HCT116 (cell line): ENCODE measurements around the gene EDEM3. TPM values are rescaled to one million over a fixed set of nuclear protein-coding genes. Genes with fewer than 3 reads are reported as not detected.

ENCODE experiments used
- ATAC-seq: fragments of 200-7000 bp; cut with Tn5 transposase; 2 replicates; pipeline ENCODE4 v1.9.1; 2020; ENCODE audit warnings: mild to moderate bottlenecking, moderate library complexity
- BruUV-seq: library from RNA; stranded (reverse); fragments of 400-500 nt; replicated peaks from 2 replicates; lab custom pipeline; 2021; lab: Mats Ljungman, UMichigan
- CTCF ChIA-PET: fragments of 300-600 bp; sonication (Branson Sonifier 250); formaldehyde crosslinking; loops from one replicate; lab custom pipeline; 2021; ENCODE audit warnings: antibody characterized with exemption; lab: Charles Lee
- POLR2A ChIA-PET: fragments of 300-600, 350-600 bp; sonication (Branson Sonifier 250); formaldehyde crosslinking; loops from one replicate; lab custom pipeline; 2021; ENCODE audit warnings: antibody characterized with exemption; lab: Charles Lee
- RAD21 ChIA-PET, 2 experiments: fragments of 300-600 bp; sonication (Branson Sonifier 250); formaldehyde crosslinking; loops; one replicate each; lab custom pipeline; 2023; ENCODE audit warnings: low total read pairs in 2 of 2; ENCODE audit not compliant: uncharacterized antibody in 2 of 2, unreplicated experiment in 2 of 2, low non-redundant PET in 1 of 2; lab: Charles Lee
- DNase-seq: peaks from one replicate; pipeline ENCODE4 v3.0.0-alpha.2; 2010; ENCODE audit warnings: low read depth, low spot score
- H2AFZ ChIP-seq: fragments of 200-600 bp; shearing (Covaris generic), sonication (generic); 2 replicates; pipeline ENCODE4 v1.6.1; 2017; ENCODE audit warnings: low read depth, mixed run types, mixed read lengths, antibody characterized with exemption, low read length; ENCODE audit not compliant: poor library complexity, severe bottlenecking
- H3K27ac ChIP-seq: 2 replicates; pipeline ENCODE4 v1.5.1; 2012; ENCODE audit warnings: low read depth, low read length
- H3K27me3 ChIP-seq: fragments of 200-600 bp; sonication (generic); 2 replicates; pipeline ENCODE4 v1.6.1; 2016; ENCODE audit warnings: mixed run types, low read length, mixed read lengths; ENCODE audit not compliant: insufficient read depth
- H3K36me3 ChIP-seq, 2 experiments: fragments of 200-500 bp in 1 of 2; fragments of 200-600 bp in 1 of 2; sonication (Bioruptor generic) in 1 of 2; sonication (generic) in 1 of 2; 2 replicates each; pipeline versions ENCODE4 v1.5.1 to v1.6.1; 2014 to 2016; ENCODE audit warnings: low read length in 2 of 2, inconsistent platforms in 1 of 2, mixed read lengths in 1 of 2, mixed run types in 1 of 2; ENCODE audit not compliant: insufficient read depth in 2 of 2, control insufficient read depth in 1 of 2
- H3K4me1 ChIP-seq, 2 experiments: fragments of 200-600 bp in 1 of 2; sonication (generic) in 1 of 2; 2 replicates each; pipeline versions ENCODE4 v1.5.1 to v1.6.1; 2012 to 2017; ENCODE audit warnings: low read length in 2 of 2, inconsistent platforms in 1 of 2, mild to moderate bottlenecking in 1 of 2, mixed read lengths in 1 of 2, mixed run types in 1 of 2, moderate library complexity in 1 of 2; ENCODE audit not compliant: insufficient read depth in 2 of 2, control insufficient read depth in 1 of 2
- H3K4me2 ChIP-seq: fragments of 200-600 bp; sonication (generic); 2 replicates; pipeline ENCODE4 v1.6.1; 2017; ENCODE audit warnings: mixed run types, low read length, mixed read lengths
- H3K4me3 ChIP-seq, 2 experiments: fragments of 200-600 bp in 1 of 2; sonication (generic) in 1 of 2; replicated peaks in 1 of 2; 2 replicates each; pipeline ENCODE4 v1.5.1; 2011 to 2016; ENCODE audit warnings: low read length in 2 of 2, control low read depth in 1 of 2, low read depth in 1 of 2, mild to moderate bottlenecking in 1 of 2, mixed read lengths in 1 of 2, mixed run types in 1 of 2
- H3K79me2 ChIP-seq: fragments of 200-600 bp; sonication (generic); 2 replicates; pipeline ENCODE4 v1.6.1; 2017; ENCODE audit warnings: mild to moderate bottlenecking, mixed run types, low read length, moderate library complexity, mixed read lengths; ENCODE audit not compliant: insufficient read depth
- H3K9ac ChIP-seq: fragments of 200-600 bp; sonication (generic); 2 replicates; pipeline ENCODE4 v1.6.1; 2016; ENCODE audit warnings: low read length, mixed read lengths
- H3K9me2 ChIP-seq: fragments of 200-600 bp; sonication (generic), shearing (Covaris generic); 2 replicates; pipeline ENCODE4 v1.6.1; 2017; ENCODE audit warnings: mixed run types, mild to moderate bottlenecking, moderate library complexity; ENCODE audit not compliant: insufficient read depth
- H3K9me3 ChIP-seq, 2 experiments: fragments of 200-500 bp in 1 of 2; fragments of 200-600 bp in 1 of 2; sonication (Bioruptor generic) in 1 of 2; sonication (generic) in 1 of 2; 2 replicates each; pipeline ENCODE4 v1.6.1; 2014 to 2017; ENCODE audit warnings: low read length in 2 of 2, mixed read lengths in 2 of 2, inconsistent platforms in 1 of 2, low read depth in 1 of 2, mild to moderate bottlenecking in 1 of 2, mixed run types in 1 of 2, moderate library complexity in 1 of 2; ENCODE audit not compliant: control insufficient read depth in 1 of 2, insufficient read depth in 1 of 2
- H4K20me1 ChIP-seq: fragments of 200-600 bp; sonication (generic), shearing (Covaris generic); 2 replicates; pipeline ENCODE4 v1.6.1; 2017; ENCODE audit warnings: mixed run types, mild to moderate bottlenecking, moderate library complexity; ENCODE audit not compliant: insufficient read depth
- ATF3 ChIP-seq: IDR thresholded peaks from 2 replicates; pipeline ENCODE4 v1.6.1; 2012
- FOSL1 ChIP-seq: IDR thresholded peaks from 2 replicates; pipeline ENCODE4 v1.6.1; 2012; ENCODE audit warnings: low read depth
- POLR2A ChIP-seq: IDR thresholded peaks from 2 replicates; pipeline ENCODE4 v1.7.0; 2011; ENCODE audit warnings: borderline replicate concordance; ENCODE audit not compliant: insufficient read depth, insufficient read length; ENCODE audit errors: extremely low read depth
- POLR2AphosphoS5 ChIP-seq: IDR thresholded peaks from 2 replicates; pipeline ENCODE4 v1.6.1; 2011; ENCODE audit warnings: mild to moderate bottlenecking, low read depth, low read length, moderate library complexity
- REST ChIP-seq: IDR thresholded peaks from 2 replicates; pipeline ENCODE4 v1.6.1; 2012; ENCODE audit warnings: low read depth
- SRF ChIP-seq: IDR thresholded peaks from 2 replicates; pipeline ENCODE4 v1.6.1; 2012; ENCODE audit warnings: low read depth
- ZBTB33 ChIP-seq: IDR thresholded peaks from 2 replicates; pipeline ENCODE4 v1.6.1; 2011; ENCODE audit warnings: mild to moderate bottlenecking, low read length, moderate library complexity; ENCODE audit not compliant: insufficient replicate concordance; ENCODE audit errors: extremely low read depth
- intact Hi-C: fragments of 100-400 bp; cut with micrococcal nuclease; formaldehyde crosslinking; loops from 2 replicates; pipeline ENCODE4 v1.10.0; 2022
- total RNA-seq: library from RNA; stranded (reverse); gene quantifications from one replicate; pipeline ENCODE4 v1.2.1, GENCODE V29; 2021; ENCODE audit not compliant: unreplicated experiment

EDEM3 gene
- total RNA-seq, 1 experiment from 2014 or later, result 14.9 TPM

- Histone ChIP-seq H3K27ac (no peak overlapping the region), H3K4me2 (peak overlapping the region; percentile 70), H3K27me3 (no peaks in the 10 kb centered on the region), H3K79me2 (no peaks in the 10 kb centered on the region), H2AFZ (no peak overlapping the region), H3K9me2 (no peaks in the 10 kb centered on the region)
- BruUV-seq, result no TSS peak
- RAD21 ChIA-PET, result interaction anchor here in 1 of 2 experiments (1.1 to 1.3 kb wide), 3 partner anchors 285 to 442 kb away, joined by 4 read pairs; no protein-coding TSS in a partner anchor
- ATAC-seq, result no peak
- TF ChIP-seq REST (no peak), SRF (no peak), ATF3 (no peak), ZBTB33 (no peak), POLR2A (no peak), POLR2AphosphoS5 (no peak), FOSL1 (no peak)
- TF ChIP-seq, all 23 proteins: peak for 0
- Histone ChIP-seq H3K36me3 (no peaks in the 10 kb centered on the region), H3K9me3 (no peaks in the 10 kb centered on the region), H4K20me1 (no peaks in the 10 kb centered on the region), H3K9ac (no peak overlapping the region), H3K4me3 (no peak overlapping the region), H3K4me1 (peaks cover 0 to 6% of the 10 kb centered on the region in 2 experiments; a peak in 2 of 4 replicates)
- intact Hi-C loops, result loop anchor here (1.0 to 10.0 kb wide), 3 partner anchors 442 to 750 kb away; no protein-coding TSS in a partner anchor
- POLR2A ChIA-PET, result no interaction called here
- no peak for DNase-seq
- CTCF ChIA-PET, result interaction anchor here (1.0 to 1.9 kb wide), 15 partner anchors 10 to 730 kb away, joined by 3 to 15 read pairs (median 5); partner anchors contain the start of gene C1orf21
Observed at GRCh38 chr1:184664661-184665060, 90.0 kb downstream of the EDEM3 start.
